Ramos (cell line): Measurements from ENCODE around the gene WDR82.

Source experiments
- in situ Hi-C: fragments of 300-500 bp; cut with MboI; formaldehyde crosslinking; loops from one replicate; pipeline ENCODE4 v1.14.3; 2022; ENCODE audit warnings: low sequenced_read_pairs; ENCODE audit not compliant: unreplicated experiment

The WDR82 gene

DNA sequence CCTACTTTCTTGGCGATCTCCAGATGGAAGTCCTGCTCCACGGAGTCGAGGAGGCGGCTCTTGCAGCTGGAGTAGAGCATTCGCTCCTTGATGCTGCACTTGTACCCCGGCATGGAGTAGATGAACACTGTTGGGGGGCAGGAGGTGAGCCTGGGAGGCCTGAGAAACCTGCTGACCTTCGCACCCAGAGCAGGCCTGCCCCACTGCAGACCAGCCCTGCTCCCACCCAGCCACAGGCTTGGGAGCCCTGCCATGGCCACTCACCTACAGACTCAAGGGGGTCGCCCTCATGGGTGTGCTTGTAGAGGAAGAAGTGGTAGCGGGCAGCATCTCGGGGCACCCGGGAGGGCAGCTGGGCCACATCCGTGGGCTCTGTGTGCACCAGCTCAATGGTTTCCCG lies 48.8 kb downstream of the WDR82 start:
- in situ Hi-C loops: loop anchor here (5.0 to 25.0 kb wide), 2 partner anchors 113 to 933 kb away; partner anchors contain the start of gene PRKCD

DNA sequence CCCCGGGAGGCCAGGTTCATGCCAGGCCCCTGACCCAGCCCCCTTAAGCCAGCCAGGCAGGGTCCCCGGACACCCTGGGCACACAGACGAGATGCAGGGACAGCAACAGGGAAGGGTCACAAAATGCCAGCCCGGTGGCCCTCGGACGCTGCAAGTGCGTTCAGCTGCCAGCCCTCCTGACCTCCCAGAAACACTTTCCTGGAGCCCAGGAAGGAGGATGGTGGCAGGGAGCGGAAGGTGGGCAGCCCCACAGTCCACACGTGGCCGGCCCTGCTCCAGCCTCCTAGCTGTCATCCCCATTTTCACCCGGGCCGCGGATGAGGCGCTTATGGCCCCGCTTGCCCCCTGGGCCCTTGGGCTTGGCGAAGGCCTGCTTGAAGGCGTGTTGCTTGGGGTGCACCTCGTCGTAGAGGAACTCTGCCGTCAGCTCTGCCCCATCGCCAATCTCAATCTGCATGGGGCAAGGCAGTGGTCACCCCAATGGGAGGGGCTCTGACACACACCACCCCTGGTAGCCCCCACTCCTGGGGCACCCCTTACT lies 49.6 kb downstream of the WDR82 start:
- in situ Hi-C loops: loop anchor here (25.0 kb wide), 1 partner anchor 933 kb away; the partner anchor contains the start of gene PRKCD

DNA sequence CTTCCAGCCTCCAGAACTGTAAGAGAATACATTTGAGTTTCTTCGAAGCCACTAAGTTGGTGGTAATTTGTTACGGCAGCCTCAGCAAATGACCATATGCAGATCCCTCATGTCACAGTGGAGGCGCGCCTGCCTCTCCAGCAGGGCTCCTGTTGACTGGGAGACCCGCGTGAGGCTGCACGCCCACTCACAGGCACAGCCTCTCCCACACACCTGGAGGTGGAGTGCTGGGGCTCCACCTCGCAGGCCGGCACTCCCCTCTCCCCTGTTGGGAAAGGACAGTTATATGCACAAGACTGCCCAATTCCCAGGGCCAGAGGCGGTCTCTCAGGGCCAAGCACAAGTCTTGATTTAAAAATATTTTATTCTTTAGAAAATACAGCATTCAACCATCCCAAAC lies 50.2 kb downstream of the WDR82 start:
- in situ Hi-C loops: loop anchor here (25.0 kb wide), 1 partner anchor 934 kb away; the partner anchor contains the start of gene PRKCD

DNA sequence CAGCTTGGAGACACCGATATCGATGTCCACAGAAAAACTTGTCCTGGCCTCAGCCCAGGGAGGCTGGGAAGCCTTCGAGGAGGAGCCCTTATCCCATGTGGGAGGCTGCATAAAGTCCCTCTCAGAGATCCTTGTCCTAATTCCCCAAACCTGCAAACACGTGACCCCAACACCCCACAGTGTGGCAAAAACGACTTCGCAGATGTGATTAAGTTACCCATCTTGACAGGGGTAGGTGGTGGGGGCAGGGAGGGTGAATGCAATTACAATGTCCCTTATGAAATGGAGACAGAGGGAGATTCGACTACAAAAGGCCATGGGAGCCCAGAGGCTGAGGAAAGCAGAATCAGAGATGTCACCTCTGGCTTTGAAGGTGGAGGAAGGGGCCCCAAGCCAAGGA lies 50.7 kb downstream of the WDR82 start:
- in situ Hi-C loops: loop anchor here (25.0 kb wide), 1 partner anchor 935 kb away; the partner anchor contains the start of gene PRKCD

DNA sequence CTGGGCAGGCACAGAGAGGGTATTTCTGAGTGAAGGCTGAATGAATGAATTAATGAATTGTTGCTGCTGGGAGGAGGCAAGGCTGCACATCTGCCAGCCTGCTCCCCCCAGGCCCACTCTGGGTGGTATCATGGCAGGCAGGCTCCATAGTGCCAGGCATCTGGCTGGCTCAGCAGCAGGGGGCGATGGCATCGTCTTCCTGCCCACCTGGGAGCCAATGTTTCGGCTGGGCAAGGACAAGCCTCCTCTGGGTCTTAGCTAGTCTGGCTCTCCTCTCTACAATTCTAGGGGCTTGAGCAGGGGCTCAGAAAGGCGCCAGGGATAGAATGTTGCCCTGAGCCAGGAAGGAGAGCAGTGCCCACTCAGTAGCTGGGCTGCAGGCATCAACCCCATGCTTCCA lies 51.3 kb downstream of the WDR82 start:
- in situ Hi-C loops: loop anchor here (25.0 kb wide), 1 partner anchor 935 kb away; the partner anchor contains the start of gene PRKCD

DNA sequence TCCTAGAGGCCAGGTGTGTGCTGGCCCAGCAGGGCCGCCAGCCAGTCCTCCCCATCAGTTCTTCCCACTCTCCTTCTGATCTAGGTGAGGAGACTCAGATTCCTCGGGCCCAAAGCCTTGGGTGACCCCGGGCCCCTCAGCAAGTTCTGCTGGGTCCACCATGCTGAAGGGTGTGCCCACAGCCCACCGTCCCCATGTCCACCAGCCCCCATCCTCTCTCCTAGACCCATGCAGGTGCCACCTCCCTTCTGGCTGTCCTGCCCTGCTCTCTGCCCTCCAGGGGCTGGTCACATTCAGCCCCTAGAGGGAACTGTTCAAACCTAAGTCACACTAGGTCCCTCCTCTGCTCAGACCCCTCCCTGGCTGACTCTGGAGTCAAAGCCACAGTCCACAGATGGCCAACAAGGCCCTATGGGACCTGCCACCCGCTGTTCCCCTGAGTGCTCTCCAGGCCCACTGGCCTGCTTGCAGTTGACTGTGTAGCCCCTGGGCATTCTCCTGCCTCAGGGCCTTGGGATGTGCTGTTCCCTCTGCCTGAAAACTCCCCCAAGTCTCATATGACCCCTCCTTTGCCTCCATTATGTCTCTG lies 52.1 kb downstream of the WDR82 start:
- in situ Hi-C loops: loop anchor here (25.0 kb wide), 1 partner anchor 936 kb away; the partner anchor contains the start of gene PRKCD

DNA sequence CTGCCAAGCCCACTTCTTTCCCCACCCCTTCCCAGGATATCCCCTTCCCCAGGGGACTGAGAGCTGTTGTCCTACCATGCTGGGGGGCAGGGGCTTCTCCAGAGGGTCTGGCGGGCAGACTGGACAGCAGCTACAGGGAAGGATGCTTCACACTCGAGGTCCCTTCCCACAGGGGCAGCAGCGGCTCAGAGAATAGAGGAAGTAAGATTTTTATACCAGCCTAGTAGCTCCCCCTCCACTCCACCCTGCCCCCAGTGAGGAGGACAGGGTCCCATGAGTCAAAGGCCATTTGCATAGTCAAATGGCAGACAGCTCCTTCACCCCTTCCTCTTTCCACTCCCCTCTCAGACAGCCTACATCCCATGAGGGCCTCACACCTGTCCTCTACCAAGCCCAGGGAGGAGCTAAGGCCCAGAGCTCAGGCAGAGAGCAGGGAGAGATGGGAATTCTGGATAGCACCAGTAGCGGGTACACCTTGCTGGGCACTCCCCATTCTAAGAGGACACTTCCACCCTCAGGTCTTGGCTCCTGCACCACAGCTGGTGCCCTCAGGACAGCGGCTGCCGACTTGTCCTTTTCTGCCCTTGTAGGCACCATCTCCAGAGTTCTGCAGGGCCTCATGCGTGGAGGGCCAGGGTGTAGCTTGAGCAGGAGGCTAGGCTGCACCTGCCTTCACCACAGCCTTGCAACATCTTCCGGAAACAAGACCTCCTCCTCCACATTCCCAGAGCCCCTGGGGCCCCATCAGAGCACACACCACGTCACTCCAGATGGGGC lies 52.8 kb downstream of the WDR82 start, which contains the start of gene TLR9:
TLR9 (minus strand) TSS at position 194 of the 777 bp plus-strand sequence; CDS start at position 78, 116 bp downstream.
- in situ Hi-C loops: loop anchor here (25.0 kb wide), 1 partner anchor 937 kb away; the partner anchor contains the start of gene PRKCD

DNA sequence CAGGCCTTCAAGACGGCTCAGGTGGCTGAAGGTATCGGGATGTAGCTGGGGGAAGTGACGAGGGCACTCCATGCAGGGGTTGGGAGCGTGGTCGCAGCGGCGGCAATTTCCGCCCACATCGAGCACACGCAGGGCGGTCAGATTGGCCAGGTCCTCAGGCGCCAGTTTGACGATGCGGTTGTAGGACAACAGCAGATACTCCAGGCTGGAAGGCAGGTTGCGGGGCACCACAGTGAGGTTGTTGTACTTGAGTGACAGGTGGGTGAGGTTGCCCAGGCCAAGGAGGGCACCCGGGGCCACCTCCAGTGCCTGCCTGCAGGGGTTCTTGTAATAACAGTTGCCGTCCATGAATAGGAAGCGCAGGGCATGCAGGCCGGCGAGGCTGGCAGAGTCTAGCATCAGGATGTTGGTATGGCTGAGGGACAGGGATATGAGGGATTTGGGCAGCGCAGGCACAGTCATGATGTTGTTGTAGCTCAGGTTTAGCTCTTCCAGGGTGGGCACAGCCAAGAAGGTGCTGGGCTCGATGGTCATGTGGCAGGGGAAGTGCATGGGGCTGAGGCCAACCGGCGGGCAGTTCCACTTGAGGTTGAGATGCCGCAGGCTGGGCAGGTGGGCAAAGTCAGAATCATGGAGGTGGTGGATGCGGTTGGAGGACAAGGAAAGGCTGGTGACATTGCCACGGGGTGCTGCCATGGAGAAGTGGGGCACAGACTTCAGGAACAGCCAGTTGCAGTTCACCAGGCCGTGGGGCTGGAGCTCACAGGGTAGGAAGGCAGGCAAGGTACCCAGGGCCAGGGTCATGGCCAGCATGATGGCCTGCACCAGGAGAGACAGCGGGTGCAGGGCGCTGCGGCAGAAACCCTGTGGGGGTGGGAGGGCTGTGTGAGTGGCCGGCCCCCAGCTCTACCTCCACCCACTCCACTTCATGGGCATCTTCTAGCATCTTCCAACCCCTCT lies 54.7 kb downstream of the WDR82 start:
- in situ Hi-C loops: no loop called here

GRCh38 chr3:52222319-52223221 lies 55.9 kb downstream of the WDR82 start:
- in situ Hi-C loops: no loop called here

- in situ Hi-C loops: no loop called here
These were observed 56.7 kb downstream of the WDR82 start for GRCh38 chr3:52221563-52222318.

GRCh38 chr3:52221141-52221562 lies 57.3 kb downstream of the WDR82 start:
- in situ Hi-C loops: no loop called here

DNA sequence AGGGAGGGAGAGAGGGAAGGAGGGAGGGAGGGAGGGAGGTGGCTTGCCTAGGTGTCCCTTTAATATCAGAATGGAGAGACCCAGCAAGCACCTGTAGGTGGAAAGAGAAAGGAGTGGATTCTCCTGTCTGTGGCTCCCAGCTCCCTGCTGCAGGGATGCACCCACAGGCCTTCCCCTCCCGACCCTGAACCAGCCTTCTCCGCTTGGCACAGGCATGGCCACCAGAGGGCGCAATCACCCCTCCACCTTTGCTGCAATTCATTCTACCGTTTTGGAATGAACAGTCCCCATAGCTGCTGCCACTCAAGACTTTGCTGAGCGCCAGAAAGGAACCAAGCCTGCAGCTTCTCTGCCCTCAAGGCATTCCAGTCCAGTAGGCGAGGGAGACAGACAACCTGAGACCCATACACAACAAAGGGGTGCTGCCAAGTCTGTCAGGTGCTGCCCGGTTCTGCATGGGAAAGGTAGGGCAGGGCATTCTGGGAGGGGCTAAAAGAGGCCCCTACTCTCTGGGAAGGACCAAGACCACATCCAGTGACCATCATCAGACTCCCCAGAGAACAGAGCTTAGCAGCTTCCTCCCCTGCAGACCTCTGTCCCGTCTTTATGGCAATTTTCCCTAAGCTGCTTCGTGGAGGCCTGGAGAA lies 57.9 kb downstream of the WDR82 start:
- in situ Hi-C loops: no loop called here

GRCh38 chr3:52218937-52219650 lies 59.4 kb downstream of the WDR82 start:
- in situ Hi-C loops: no loop called here

DNA sequence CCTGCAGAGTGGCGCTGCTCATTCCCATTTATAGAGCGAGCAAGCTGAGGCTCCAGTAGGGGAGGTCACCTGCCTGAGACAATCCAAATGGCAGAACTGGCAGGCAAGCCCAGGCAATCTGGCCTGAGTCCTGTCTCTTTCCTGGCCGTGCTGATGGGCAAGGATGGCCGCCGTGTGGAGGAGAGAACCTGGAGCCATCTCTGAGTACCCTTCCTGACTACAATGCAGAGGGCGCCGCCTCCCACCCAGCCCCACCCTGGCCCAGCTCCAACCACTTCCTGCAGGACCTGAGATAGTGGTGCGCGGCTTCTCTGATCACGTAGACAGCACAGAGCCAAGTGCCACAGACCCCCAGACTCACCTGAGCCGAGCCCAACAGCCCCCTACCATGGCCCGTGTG lies 60.0 kb downstream of the WDR82 start:
- in situ Hi-C loops: no loop called here

GRCh38 chr3:52218026-52218425 lies 60.4 kb downstream of the WDR82 start:
- in situ Hi-C loops: no loop called here

DNA sequence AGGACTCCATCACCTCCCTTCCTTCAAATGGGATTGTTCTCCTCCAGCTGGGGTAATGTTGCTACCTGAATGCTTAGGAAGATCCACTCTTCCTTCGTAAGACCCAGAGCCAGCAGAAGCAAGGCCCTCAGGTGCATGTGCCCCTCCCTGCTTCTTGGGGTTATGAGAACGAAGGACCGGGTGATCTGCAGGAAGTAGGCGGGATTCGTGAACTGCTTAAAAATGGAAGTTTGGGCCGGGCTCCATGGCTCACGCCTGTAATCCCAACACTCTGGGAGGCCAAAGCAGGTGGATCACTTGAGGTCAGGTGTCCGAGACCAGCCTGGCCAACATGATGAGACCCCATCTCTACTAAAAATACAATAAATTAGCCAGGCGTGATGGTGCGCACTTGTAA lies 61.0 kb downstream of the WDR82 start:
- in situ Hi-C loops: no loop called here
